ENCODE results near the gene ZMIZ1.

- TF ChIP-seq CTCF (conservative IDR thresholded peaks at IDR 0.05) (no peak), ZFX (IDR thresholded peaks at IDR 0.05) (no peak)
These were observed 37.0 kb upstream of the ZMIZ1 start for GRCh38 chr10:79031723-79032122.
